HepG2 (cell line): ENCODE data around the gene ZXDC. TPM values are rescaled to one million over a fixed set of nuclear protein-coding genes. Genes with fewer than 3 reads are reported as not detected.

Experiments used
- CCDC6 ChIP-seq: sonication (generic); formaldehyde crosslinking; IDR thresholded peaks from 2 replicates; pipeline ENCODE4 v1.8.1; 2022; ENCODE audit warnings: mild to moderate bottlenecking, missing genetic modification reagents, moderate library complexity
- CENPT ChIP-seq: sonication (generic); formaldehyde crosslinking; IDR thresholded peaks from 2 replicates; pipeline ENCODE4 v1.8.0; 2022; ENCODE audit warnings: low read depth, mild to moderate bottlenecking, moderate library complexity, missing genetic modification reagents
- NCOA2 ChIP-seq: sonication (generic); formaldehyde crosslinking; IDR thresholded peaks from 2 replicates; pipeline ENCODE4 v1.8.0; 2022; ENCODE audit warnings: inconsistent platforms
- NCOR1 ChIP-seq: fragments of 200-600 bp; sonication (generic); IDR thresholded peaks from 2 replicates; pipeline ENCODE4 v1.7.0; 2017; ENCODE audit warnings: antibody characterized with exemption, low read length, borderline replicate concordance
- PLRG1 ChIP-seq: fragments of 450-650 bp; conservative IDR thresholded peaks from 2 replicates; pipeline ENCODE4 v1.6.1; 2016
- SNAI1 ChIP-seq: sonication (generic); formaldehyde crosslinking; IDR thresholded peaks from 2 replicates; pipeline ENCODE4 v1.5.0; 2020; ENCODE audit warnings: mild to moderate bottlenecking, missing genetic modification reagents, borderline replicate concordance
- ZKSCAN1 ChIP-seq: fragments of 150-350 bp; IDR thresholded peaks from 2 replicates; pipeline ENCODE4 v1.6.1; 2014; ENCODE audit warnings: low read length
- ZNF138 ChIP-seq: sonication (generic); formaldehyde crosslinking; IDR thresholded peaks from 2 replicates; pipeline ENCODE4 v1.5.0; 2020; ENCODE audit warnings: mild to moderate bottlenecking, low read depth, missing genetic modification reagents
- ZNF354B ChIP-seq: sonication (generic); formaldehyde crosslinking; IDR thresholded peaks from 2 replicates; pipeline ENCODE4 v1.8.0; 2022; ENCODE audit warnings: mild to moderate bottlenecking, missing genetic modification reagents
- ZNF678 ChIP-seq: sonication (generic); formaldehyde crosslinking; IDR thresholded peaks from 2 replicates; pipeline ENCODE4 v1.4.0; 2020; ENCODE audit warnings: mild to moderate bottlenecking, missing genetic modification reagents
- ZNF768 ChIP-seq: sonication (generic); formaldehyde crosslinking; IDR thresholded peaks from 2 replicates; pipeline ENCODE4 v1.4.0; 2020; ENCODE audit warnings: missing genetic modification reagents
- polyA plus RNA-seq, 8 experiments: library from polyadenylated mRNA; depleted of rRNA in 3 of 8; stranded (reverse) in 7 of 8; unstranded in 1 of 8; fragments of >200 nt; fragmentation: Illumina TruSeq in 4 of 8; extraction: Trizol in 4 of 8; gene quantifications; 2 replicates each; pipeline versions ENCODE4 v1.2.1 to v1.2.3, GENCODE V29; 2011 to 2016; ENCODE audit warnings: low read depth in 4 of 8, missing spikeins in 1 of 8, mixed read lengths in 1 of 8; ENCODE audit not compliant: insufficient read depth in 1 of 8
- total RNA-seq, 5 experiments: library from RNA; depleted of rRNA; stranded (reverse); fragments of >200 nt; fragmentation: Illumina TruSeq; extraction: Trizol; gene quantifications; 2 replicates each; pipeline ENCODE4 v1.2.3, GENCODE V29; 2016; ENCODE audit warnings: low read depth in 1 of 5
- TF ChIP-seq, protein P1 (sequence below): sonication (generic); formaldehyde crosslinking; IDR thresholded peaks from 2 replicates; pipeline ENCODE4 v1.4.0; 2020; ENCODE audit warnings: missing genetic modification reagents
- TF ChIP-seq, protein P2 (sequence below): sonication (generic); formaldehyde crosslinking; IDR thresholded peaks from 2 replicates; pipeline ENCODE4 v1.5.0; 2020; ENCODE audit warnings: missing genetic modification reagents
- TF ChIP-seq, protein P3 (sequence below): conservative IDR thresholded peaks from 2 replicates; pipeline ENCODE4 v1.6.1; 2018; ENCODE audit warnings: missing genetic modification reagents
- TF ChIP-seq, protein P4 (sequence below): sonication (generic); formaldehyde crosslinking; IDR thresholded peaks from 2 replicates; pipeline ENCODE4 v1.4.0; 2020; ENCODE audit warnings: missing genetic modification reagents, borderline replicate concordance
- TF ChIP-seq, protein P5 (sequence below): sonication (generic); formaldehyde crosslinking; IDR thresholded peaks from 2 replicates; pipeline ENCODE4 v1.4.0; 2020; ENCODE audit warnings: low read depth, mild to moderate bottlenecking, missing genetic modification reagents
- TF ChIP-seq, protein P6 (sequence below): sonication (generic); formaldehyde crosslinking; IDR thresholded peaks from 2 replicates; pipeline ENCODE4 v1.8.1; 2023; ENCODE audit warnings: mild to moderate bottlenecking, missing genetic modification reagents, borderline replicate concordance
- TF ChIP-seq, protein P7 (sequence below): sonication (generic); formaldehyde crosslinking; IDR thresholded peaks from 2 replicates; pipeline ENCODE4 v1.5.1; 2020; ENCODE audit warnings: mild to moderate bottlenecking, moderate library complexity, missing genetic modification reagents

Gene ZXDC
- total and polyA plus RNA-seq, 2 of the 13 experiments (the other 11 are each of a cell fraction or from before 2014, with no cell fraction given) = 17.6 to 21.2 TPM

DNA sequence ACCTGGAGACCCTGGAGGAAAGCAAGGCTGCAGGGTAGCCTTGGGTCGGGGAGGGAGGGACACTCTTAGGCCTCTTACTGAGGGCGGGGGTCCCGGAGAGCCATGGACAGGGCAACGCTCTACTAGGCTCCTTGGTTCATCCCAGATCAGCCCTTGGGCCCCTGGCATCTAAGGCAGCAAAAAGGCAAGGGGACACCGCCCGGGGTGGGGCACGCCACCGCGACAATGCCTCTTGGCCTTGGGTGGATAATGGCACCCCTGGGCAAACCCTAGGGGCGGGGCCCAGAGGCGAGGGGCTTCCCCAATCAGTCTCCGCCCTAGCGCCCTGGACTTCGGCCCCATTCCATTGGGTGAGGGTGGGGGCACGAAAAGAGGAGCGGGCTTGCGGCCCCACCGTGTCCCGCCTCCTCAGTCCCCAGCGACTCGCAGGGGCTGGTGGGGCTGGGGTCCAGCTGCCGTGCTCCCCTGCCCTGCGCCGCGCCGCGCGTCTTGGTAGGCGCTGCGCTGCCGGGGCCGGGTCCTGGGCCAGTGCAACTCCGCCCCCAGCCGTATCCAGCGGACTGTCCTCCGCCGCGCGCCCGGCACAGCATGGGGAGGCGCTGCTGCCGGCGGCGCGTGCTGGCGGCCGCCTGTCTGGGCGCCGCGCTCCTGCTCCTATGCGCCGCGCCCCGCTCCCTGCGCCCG, 48.2 kb upstream of the ZXDC start, which contains the start of gene CHST13 (continued):
- TF ChIP-seq, protein P1, sequence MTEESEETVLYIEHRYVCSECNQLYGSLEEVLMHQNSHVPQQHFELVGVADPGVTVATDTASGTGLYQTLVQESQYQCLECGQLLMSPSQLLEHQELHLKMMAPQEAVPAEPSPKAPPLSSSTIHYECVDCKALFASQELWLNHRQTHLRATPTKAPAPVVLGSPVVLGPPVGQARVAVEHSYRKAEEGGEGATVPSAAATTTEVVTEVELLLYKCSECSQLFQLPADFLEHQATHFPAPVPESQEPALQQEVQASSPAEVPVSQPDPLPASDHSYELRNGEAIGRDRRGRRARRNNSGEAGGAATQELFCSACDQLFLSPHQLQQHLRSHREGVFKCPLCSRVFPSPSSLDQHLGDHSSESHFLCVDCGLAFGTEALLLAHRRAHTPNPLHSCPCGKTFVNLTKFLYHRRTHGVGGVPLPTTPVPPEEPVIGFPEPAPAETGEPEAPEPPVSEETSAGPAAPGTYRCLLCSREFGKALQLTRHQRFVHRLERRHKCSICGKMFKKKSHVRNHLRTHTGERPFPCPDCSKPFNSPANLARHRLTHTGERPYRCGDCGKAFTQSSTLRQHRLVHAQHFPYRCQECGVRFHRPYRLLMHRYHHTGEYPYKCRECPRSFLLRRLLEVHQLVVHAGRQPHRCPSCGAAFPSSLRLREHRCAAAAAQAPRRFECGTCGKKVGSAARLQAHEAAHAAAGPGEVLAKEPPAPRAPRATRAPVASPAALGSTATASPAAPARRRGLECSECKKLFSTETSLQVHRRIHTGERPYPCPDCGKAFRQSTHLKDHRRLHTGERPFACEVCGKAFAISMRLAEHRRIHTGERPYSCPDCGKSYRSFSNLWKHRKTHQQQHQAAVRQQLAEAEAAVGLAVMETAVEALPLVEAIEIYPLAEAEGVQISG (CRISPR knock-in tag) = peak; percentile 26
- TF ChIP-seq ZNF138 (CRISPR knock-in tag) (0 out of 2 replicates have a peak, but pooled peaks have one; percentile 41), ZKSCAN1 (no peak), NCOR1 (peak; percentile 39), CCDC6 (CRISPR knock-in tag) (peak; percentile 33; the same call in 1 of the 2 replicates), ZNF768 (peak; percentile 10; the same call in 1 of the 2 replicates), ZNF354B (no peak), SNAI1 (CRISPR knock-in tag) (peak; percentile 89; the same call in 1 of the 2 replicates), CENPT (CRISPR knock-in tag) (peak; percentile 93; the same call in 1 of the 2 replicates), NCOA2 (no peak; the same call in 1 of the 2 replicates), PLRG1 (no peak), ZNF678 (CRISPR knock-in tag) (no peak; the same call in 1 of the 2 replicates)
- TF ChIP-seq, protein P2, sequence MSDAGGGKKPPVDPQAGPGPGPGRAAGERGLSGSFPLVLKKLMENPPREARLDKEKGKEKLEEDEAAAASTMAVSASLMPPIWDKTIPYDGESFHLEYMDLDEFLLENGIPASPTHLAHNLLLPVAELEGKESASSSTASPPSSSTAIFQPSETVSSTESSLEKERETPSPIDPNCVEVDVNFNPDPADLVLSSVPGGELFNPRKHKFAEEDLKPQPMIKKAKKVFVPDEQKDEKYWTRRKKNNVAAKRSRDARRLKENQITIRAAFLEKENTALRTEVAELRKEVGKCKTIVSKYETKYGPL = no peak
- TF ChIP-seq, protein P3, sequence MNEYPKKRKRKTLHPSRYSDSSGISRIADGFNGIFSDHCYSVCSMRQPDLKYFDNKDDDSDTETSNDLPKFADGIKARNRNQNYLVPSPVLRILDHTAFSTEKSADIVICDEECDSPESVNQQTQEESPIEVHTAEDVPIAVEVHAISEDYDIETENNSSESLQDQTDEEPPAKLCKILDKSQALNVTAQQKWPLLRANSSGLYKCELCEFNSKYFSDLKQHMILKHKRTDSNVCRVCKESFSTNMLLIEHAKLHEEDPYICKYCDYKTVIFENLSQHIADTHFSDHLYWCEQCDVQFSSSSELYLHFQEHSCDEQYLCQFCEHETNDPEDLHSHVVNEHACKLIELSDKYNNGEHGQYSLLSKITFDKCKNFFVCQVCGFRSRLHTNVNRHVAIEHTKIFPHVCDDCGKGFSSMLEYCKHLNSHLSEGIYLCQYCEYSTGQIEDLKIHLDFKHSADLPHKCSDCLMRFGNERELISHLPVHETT (CRISPR knock-in tag) = no peak
- TF ChIP-seq, protein P4, sequence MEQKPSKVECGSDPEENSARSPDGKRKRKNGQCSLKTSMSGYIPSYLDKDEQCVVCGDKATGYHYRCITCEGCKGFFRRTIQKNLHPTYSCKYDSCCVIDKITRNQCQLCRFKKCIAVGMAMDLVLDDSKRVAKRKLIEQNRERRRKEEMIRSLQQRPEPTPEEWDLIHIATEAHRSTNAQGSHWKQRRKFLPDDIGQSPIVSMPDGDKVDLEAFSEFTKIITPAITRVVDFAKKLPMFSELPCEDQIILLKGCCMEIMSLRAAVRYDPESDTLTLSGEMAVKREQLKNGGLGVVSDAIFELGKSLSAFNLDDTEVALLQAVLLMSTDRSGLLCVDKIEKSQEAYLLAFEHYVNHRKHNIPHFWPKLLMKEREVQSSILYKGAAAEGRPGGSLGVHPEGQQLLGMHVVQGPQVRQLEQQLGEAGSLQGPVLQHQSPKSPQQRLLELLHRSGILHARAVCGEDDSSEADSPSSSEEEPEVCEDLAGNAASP = peak; percentile 54
- TF ChIP-seq, protein P5, sequence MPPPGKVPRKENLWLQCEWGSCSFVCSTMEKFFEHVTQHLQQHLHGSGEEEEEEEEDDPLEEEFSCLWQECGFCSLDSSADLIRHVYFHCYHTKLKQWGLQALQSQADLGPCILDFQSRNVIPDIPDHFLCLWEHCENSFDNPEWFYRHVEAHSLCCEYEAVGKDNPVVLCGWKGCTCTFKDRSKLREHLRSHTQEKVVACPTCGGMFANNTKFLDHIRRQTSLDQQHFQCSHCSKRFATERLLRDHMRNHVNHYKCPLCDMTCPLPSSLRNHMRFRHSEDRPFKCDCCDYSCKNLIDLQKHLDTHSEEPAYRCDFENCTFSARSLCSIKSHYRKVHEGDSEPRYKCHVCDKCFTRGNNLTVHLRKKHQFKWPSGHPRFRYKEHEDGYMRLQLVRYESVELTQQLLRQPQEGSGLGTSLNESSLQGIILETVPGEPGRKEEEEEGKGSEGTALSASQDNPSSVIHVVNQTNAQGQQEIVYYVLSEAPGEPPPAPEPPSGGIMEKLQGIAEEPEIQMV = no peak
- TF ChIP-seq, protein P6, sequence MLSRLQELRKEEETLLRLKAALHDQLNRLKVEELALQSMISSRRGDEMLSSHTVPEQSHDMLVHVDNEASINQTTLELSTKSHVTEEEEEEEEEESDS (CRISPR knock-in tag) = no peak; the same call in 1 of the 2 replicates
- TF ChIP-seq, protein P7, sequence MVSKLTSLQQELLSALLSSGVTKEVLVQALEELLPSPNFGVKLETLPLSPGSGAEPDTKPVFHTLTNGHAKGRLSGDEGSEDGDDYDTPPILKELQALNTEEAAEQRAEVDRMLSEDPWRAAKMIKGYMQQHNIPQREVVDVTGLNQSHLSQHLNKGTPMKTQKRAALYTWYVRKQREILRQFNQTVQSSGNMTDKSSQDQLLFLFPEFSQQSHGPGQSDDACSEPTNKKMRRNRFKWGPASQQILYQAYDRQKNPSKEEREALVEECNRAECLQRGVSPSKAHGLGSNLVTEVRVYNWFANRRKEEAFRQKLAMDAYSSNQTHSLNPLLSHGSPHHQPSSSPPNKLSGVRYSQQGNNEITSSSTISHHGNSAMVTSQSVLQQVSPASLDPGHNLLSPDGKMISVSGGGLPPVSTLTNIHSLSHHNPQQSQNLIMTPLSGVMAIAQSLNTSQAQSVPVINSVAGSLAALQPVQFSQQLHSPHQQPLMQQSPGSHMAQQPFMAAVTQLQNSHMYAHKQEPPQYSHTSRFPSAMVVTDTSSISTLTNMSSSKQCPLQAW (CRISPR knock-in tag) = peak; percentile 75; the same call in 1 of the 2 replicates
